SK-N-SH (cell line): Measurements from ENCODE around the gene C4orf54.

ENCODE experiments used
- ELF1 ChIP-seq: IDR thresholded peaks from 2 replicates; pipeline ENCODE4 v1.4.0; 2012
- EP300 ChIP-seq, 2 experiments: IDR thresholded peaks; 2 replicates each; pipeline versions ENCODE4 v1.4.0 to v1.6.1; 2012; ENCODE audit warnings: borderline replicate concordance in 1 of 2, low read depth in 1 of 2, low read length in 1 of 2
- POLR2AphosphoS5 ChIP-seq: IDR thresholded peaks from 2 replicates; pipeline ENCODE4 v1.6.1; 2012; ENCODE audit warnings: low read depth, low read length
- RAD21 ChIP-seq: IDR thresholded peaks from 2 replicates; pipeline ENCODE4 v1.6.1; 2012; ENCODE audit warnings: mild to moderate bottlenecking, low read length
- TEAD4 ChIP-seq: IDR thresholded peaks from 2 replicates; pipeline ENCODE4 v1.4.0; 2012; ENCODE audit warnings: mild to moderate bottlenecking, borderline replicate concordance; ENCODE audit not compliant: insufficient read depth
- TF ChIP-seq, protein P1 (sequence below): fragments of 200-600 bp; sonication (generic); IDR thresholded peaks from 2 replicates; pipeline ENCODE4 v1.6.1; 2017; ENCODE audit warnings: antibody characterized with exemption, mild to moderate bottlenecking, moderate library complexity
- TF ChIP-seq, protein P2 (sequence below): IDR thresholded peaks from 2 replicates; pipeline ENCODE4 v1.4.0; 2012; ENCODE audit warnings: low read depth, borderline replicate concordance

DNA sequence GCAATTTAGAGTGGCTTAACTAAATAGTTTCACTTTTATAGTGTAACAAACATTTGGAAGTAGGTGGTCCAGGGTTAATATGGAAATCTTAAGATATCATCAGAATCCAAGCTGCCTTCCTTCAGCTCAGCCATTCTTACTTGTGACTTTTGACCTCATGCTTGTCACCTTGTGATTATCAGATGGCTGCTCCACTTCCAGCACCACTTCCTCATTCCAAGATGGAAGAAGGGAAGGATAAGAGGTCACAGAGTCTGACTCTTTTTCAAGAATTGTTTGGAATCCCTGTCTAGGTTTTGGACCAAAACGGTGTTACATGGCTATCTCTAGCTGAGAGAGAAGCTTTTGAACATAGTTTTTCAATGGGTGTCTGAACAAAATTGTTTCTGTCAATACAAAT lies 43.1 kb downstream of the C4orf54 start:
- TF ChIP-seq, protein P1, sequence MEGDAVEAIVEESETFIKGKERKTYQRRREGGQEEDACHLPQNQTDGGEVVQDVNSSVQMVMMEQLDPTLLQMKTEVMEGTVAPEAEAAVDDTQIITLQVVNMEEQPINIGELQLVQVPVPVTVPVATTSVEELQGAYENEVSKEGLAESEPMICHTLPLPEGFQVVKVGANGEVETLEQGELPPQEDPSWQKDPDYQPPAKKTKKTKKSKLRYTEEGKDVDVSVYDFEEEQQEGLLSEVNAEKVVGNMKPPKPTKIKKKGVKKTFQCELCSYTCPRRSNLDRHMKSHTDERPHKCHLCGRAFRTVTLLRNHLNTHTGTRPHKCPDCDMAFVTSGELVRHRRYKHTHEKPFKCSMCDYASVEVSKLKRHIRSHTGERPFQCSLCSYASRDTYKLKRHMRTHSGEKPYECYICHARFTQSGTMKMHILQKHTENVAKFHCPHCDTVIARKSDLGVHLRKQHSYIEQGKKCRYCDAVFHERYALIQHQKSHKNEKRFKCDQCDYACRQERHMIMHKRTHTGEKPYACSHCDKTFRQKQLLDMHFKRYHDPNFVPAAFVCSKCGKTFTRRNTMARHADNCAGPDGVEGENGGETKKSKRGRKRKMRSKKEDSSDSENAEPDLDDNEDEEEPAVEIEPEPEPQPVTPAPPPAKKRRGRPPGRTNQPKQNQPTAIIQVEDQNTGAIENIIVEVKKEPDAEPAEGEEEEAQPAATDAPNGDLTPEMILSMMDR = no peak
- TF ChIP-seq EP300 (IDR thresholded peaks at IDR 0.05; ENCODE audit: borderline replicate concordance in 1 of 2, low read depth in 1 of 2, low read length in 1 of 2) (no peak), RAD21 (no peak), ELF1 (no peak), TEAD4 (no peak), POLR2AphosphoS5 (no peak)
- TF ChIP-seq, protein P2, sequence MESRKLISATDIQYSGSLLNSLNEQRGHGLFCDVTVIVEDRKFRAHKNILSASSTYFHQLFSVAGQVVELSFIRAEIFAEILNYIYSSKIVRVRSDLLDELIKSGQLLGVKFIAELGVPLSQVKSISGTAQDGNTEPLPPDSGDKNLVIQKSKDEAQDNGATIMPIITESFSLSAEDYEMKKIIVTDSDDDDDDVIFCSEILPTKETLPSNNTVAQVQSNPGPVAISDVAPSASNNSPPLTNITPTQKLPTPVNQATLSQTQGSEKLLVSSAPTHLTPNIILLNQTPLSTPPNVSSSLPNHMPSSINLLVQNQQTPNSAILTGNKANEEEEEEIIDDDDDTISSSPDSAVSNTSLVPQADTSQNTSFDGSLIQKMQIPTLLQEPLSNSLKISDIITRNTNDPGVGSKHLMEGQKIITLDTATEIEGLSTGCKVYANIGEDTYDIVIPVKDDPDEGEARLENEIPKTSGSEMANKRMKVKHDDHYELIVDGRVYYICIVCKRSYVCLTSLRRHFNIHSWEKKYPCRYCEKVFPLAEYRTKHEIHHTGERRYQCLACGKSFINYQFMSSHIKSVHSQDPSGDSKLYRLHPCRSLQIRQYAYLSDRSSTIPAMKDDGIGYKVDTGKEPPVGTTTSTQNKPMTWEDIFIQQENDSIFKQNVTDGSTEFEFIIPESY = no peak
